ENCODE data around the gene ZNF778. TPM values are rescaled to one million over a fixed set of nuclear protein-coding genes. Genes with fewer than 3 reads are reported as not detected.

The ZNF778 gene
- total and polyA plus RNA-seq, 8 donors, result 1.2 to 10.3 (median 5.5) TPM

DNA sequence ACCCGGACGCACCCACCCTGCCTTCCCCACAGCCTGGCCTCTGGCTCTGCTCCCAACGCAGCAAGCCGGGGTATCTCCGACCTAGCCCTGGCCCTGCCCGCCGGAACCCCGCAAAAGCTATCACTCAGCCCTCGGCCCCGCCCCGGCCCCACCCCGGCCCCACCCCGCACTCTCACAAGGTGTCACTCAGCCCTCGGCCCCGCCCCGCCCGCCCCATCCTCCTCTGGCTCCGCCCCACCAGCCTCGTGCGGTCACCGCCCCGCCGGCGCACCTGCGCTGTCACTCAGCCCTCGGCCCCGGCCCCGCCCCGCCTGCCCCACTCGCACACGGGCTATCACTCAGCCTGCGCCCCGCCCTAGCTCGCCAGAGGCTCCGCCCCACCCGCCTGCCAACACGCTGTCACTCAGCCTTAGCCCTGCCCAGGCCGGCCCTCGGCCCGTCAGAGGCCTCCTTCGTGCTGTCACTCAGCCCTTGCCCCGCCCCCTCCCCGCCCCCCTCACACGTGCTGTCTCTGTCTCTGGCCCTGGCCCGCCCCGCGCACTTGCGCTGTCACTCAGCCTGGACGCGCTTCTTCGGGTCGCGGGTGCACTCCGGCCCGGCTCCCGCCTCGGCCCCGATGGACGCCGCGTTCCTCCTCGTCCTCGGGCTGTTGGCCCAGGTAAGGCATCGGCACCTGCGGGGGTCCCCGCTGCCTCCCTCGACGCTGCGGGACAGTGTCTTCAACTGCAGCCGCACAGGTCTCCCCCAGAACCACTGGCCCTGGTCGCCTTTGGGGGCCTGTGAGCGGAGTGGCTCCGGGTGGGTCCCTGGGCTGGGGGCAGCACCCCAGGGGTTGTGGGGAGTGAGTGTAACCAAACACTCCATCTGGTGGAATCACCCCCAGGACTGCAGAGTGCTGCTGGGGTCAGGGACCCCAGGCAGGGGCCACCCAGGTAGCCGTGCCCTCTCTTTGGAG, 46.0 kb upstream of the ZNF778 start, which contains the start of gene CDH15:
Gene CDH15, plus strand, starts transcription at position 533 of the 955 bp plus-strand sequence. Its CDS starts 84 bp downstream, at position 617.
- intact Hi-C loops (cut with DNase I), result loop anchor here in 1 of 3 donors (10.0 kb wide), 1 partner anchor 357 kb away; the partner anchor contains the start of gene APRT
- Histone ChIP-seq H3K27me3 (peaks cover 0 to 5% (median 0%) of the 10 kb centered on the region in 4 donors), H3K27ac (no peak within 1 kb of the TSS), H3K36me3 (no peaks in the 10 kb centered on the region), H3K4me3 (peak within 1 kb of the TSS in 2 of 4 donors; percentile 17 to 39), H3K4me1 (peaks cover 0 to 7% (median 4%) of the 10 kb centered on the region in 3 donors), H3K9me3 (no peaks in the 10 kb centered on the region)
- ATAC-seq, result peak; percentile 89 to 94 (median 92)
- 6% methylated on average over 50 to 74 of the region's 74 CpGs for WGBS, 2 donors
- DNase-seq, result peak; percentile 95 to 99 (median 97)
- no peak for FAIRE-seq
- TF ChIP-seq, protein P1, sequence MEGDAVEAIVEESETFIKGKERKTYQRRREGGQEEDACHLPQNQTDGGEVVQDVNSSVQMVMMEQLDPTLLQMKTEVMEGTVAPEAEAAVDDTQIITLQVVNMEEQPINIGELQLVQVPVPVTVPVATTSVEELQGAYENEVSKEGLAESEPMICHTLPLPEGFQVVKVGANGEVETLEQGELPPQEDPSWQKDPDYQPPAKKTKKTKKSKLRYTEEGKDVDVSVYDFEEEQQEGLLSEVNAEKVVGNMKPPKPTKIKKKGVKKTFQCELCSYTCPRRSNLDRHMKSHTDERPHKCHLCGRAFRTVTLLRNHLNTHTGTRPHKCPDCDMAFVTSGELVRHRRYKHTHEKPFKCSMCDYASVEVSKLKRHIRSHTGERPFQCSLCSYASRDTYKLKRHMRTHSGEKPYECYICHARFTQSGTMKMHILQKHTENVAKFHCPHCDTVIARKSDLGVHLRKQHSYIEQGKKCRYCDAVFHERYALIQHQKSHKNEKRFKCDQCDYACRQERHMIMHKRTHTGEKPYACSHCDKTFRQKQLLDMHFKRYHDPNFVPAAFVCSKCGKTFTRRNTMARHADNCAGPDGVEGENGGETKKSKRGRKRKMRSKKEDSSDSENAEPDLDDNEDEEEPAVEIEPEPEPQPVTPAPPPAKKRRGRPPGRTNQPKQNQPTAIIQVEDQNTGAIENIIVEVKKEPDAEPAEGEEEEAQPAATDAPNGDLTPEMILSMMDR (IDR thresholded peaks at IDR 0.05), result no peak

DNA sequence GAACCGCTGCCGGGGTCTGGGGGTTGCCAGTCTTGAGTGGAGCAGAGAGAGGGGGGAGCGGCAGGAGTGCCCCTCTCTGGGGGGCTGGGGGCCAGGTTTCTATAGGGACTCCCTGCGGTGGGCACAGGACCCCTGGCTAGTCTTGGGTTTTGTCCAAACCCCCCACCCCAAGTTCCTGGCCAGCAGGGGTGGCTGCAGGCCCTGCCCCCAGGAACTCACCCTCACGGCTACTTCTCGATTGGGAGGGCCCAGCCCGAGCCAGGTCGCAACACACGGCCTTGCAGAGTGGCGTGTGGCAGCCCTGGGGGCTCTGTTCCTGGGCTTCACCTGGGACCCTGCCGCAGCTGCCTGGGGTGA, 45.4 kb upstream of the ZNF778 start:
- 83 to 88% methylated on average over 11 of the region's 11 CpGs for WGBS, 2 donors
- ATAC-seq, result no peak
- Histone ChIP-seq H3K4me3 (no peak overlapping the region), H3K4me1 (peaks cover 0 to 7% (median 4%) of the 10 kb centered on the region in 3 donors), H3K27ac (no peak overlapping the region), H3K27me3 (peaks cover 0 to 5% (median 0%) of the 10 kb centered on the region in 4 donors), H3K9me3 (no peaks in the 10 kb centered on the region), H3K36me3 (no peaks in the 10 kb centered on the region)
- no peak for FAIRE-seq
- TF ChIP-seq, protein P1 (IDR thresholded peaks at IDR 0.05), result no peak
- DNase-seq, result peak in 2 of 6 donors; percentile 58 to 84
- intact Hi-C loops (cut with DNase I), result loop anchor here in 1 of 3 donors (10.0 kb wide), 1 partner anchor 357 kb away; the partner anchor contains the start of gene APRT

DNA sequence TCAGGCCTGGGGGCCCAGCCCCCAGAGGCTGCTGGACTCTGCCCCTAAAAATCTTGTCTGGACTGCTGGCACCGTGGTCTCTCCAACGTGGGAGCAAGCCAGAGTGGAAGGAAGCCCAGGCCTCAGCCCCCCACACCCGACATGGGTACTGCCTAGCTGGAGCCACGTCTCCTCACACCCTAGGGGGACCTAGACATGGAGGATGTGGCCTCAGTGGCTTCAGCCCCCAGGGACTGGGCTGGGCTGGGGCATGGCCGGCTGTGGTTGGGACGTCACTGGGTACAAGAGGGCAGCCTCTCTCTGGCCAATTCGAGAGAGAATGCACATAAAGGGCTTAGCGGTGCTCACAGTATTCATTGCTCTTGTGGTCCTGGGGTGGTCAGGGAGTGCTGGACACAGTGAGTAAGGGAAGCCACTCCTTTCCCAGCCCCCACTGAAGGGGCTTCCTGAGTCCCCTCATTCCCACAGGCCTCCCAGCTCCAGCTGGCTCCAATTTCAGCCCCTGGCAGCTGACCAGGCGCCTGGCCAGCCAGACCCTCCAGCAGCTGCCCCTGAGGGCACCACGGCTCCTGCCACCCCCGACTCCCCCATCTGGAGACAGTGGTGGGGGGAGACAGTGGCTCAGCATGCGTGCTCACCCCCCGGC, 44.9 kb upstream of the ZNF778 start:
- peak in 2 of 6 donors; percentile 42 to 74 for DNase-seq
- intact Hi-C loops (cut with DNase I), result loop anchor here in 1 of 3 donors (10.0 kb wide), 1 partner anchor 358 kb away; the partner anchor contains the start of gene APRT

DNA sequence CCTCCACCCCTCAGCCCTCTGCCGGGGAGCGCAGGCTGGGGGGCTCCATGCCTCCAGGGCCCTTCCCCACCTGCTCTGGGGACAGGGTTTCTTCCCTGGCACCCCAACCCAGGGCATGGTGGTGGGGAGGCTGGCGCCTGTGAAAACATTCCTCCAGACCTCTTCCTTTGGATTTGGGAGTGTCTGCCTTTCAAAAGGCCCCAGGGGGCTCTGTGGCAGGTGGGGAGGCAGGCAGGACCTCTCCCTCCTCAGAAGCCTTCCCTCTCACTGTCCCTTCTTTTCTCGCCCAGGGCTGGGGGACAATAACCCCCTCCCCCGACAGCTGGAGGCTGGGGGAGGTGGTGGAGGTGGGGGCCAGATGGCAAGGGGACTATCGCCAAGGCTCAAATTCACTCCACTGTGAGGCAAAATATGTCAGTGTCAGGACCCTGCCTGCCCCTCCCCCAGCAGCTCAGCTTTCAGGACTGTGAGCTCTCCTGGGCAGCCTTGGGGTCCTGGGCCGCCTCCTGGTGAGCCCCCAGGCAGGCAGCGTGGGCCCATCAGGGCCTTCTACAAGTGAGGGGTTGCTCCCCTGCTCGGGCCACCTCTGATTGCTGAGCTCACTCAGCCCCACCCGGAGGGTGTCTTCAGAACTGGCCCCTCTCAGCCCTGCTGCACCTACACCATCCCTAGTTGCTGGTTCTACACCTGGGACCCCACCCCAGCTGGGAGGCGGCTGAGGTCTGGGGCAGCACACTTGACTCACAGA, 44.2 kb upstream of the ZNF778 start:
- ATAC-seq (no peak), FAIRE-seq (no peak), DNase-seq (peak in 1 of 6 donors; percentile 76)
- Histone ChIP-seq H3K4me1 (peaks cover 0 to 7% (median 4%) of the 10 kb centered on the region in 3 donors), H3K36me3 (no peaks in the 10 kb centered on the region), H3K9me3 (no peaks in the 10 kb centered on the region), H3K27ac (no peak overlapping the region), H3K27me3 (peaks cover 0 to 3% (median 0%) of the 10 kb centered on the region in 4 donors), H3K4me3 (no peak overlapping the region)
- TF ChIP-seq, protein P1 (IDR thresholded peaks at IDR 0.05), result no peak
- intact Hi-C loops (cut with DNase I), result loop anchor here in 1 of 3 donors (10.0 kb wide), 1 partner anchor 359 kb away; the partner anchor contains the start of gene APRT
- WGBS, 2 donors, result 63 to 64% methylated on average over 10 to 11 of the region's 11 CpGs

More for the DNA sequence above, 44.9 kb upstream of the ZNF778 start:
- H3K27me3 ChIP-seq, result peaks cover 0 to 5% (median 0%) of the 10 kb centered on the region in 4 donors
- 57 to 62% methylated on average over 13 of the region's 13 CpGs for WGBS, 2 donors
- no peak for FAIRE-seq
- no peaks in the 10 kb centered on the region for H3K9me3 ChIP-seq
- no peaks in the 10 kb centered on the region for H3K36me3 ChIP-seq
- no peak for ATAC-seq
- peaks cover 0 to 7% (median 4%) of the 10 kb centered on the region in 3 donors for H3K4me1 ChIP-seq
- no peak overlapping the region for H3K4me3 ChIP-seq
- H3K27ac ChIP-seq, result no peak overlapping the region
- TF ChIP-seq, protein P1 (IDR thresholded peaks at IDR 0.05), result no peak
